Prostate gland (tissue), 2 donors: ENCODE data around the gene FEZF1. TPM values are rescaled to one million over a fixed set of nuclear protein-coding genes. Genes with fewer than 3 reads are reported as not detected.

Source experiments
- DNase-seq: peaks from one replicate; pipeline ENCODE4 v3.0.0-alpha.2; 2019; ENCODE audit warnings: low spot score
- H3K27ac ChIP-seq, 2 donors: fragments of 200-600 bp; sonication (generic); 2 replicates each; pipeline ENCODE4 v1.5.1; 2017 to 2019
- H3K27me3 ChIP-seq: fragments of 200-600 bp; sonication (generic); replicated peaks from 2 replicates; pipeline ENCODE4 v1.5.1; 2019; ENCODE audit not compliant: insufficient read depth
- H3K36me3 ChIP-seq, 2 donors: fragments of 200-600 bp; sonication (generic); 1 replicate in 1 of 2; 2 replicates in 1 of 2; pipeline versions ENCODE4 v1.5.1 to v1.8.1; 2017 to 2019
- H3K4me1 ChIP-seq: fragments of 200-600 bp; sonication (generic); replicated peaks from 2 replicates; pipeline ENCODE4 v1.5.1; 2019
- H3K4me3 ChIP-seq, 2 donors: fragments of 200-600 bp; sonication (generic); 2 replicates each; pipeline ENCODE4 v1.5.1; 2017 to 2019
- H3K9me3 ChIP-seq: fragments of 200-600 bp; sonication (generic); 2 replicates; pipeline ENCODE4 v1.5.1; 2017
- POLR2A ChIP-seq: fragments of 450-650 bp; IDR thresholded peaks from one replicate; pipeline ENCODE4 v1.6.1; 2016; ENCODE audit warnings: antibody characterized with exemption, mild to moderate bottlenecking
- POLR2AphosphoS5 ChIP-seq: sonication (generic); formaldehyde crosslinking; IDR thresholded peaks from one replicate; pipeline ENCODE4 v1.6.1; 2017; ENCODE audit warnings: antibody characterized with exemption
- WGBS: methylation state at CpG from one replicate; pipeline ENCODE4 v1.1.5; 2018; 5-methylcytosine and 5-hydroxymethylcytosine counted together
- intact Hi-C: fragments of 100-400 bp; cut with DNase I; formaldehyde crosslinking; loops from one replicate; pipeline ENCODE4 v1.14.2; 2022
- total RNA-seq, 2 donors: library from RNA; depleted of rRNA; stranded (reverse); fragments of >200 nt; gene quantifications; one replicate each; pipeline ENCODE4 v1.1.0, GENCODE V29; 2016
- TF ChIP-seq, protein P1 (sequence below), 4 experiments: fragments of 200-600 bp in 2 of 4; fragments of 450-650 bp in 2 of 4; sonication (generic) in 2 of 4; IDR thresholded peaks; 1 replicate in 3 of 4; 2 replicates in 1 of 4; pipeline ENCODE4 v1.5.1; 2016 to 2019; ENCODE audit warnings: antibody characterized with exemption in 4 of 4, mild to moderate bottlenecking in 2 of 4, moderate library complexity in 2 of 4

Gene FEZF1
- total RNA-seq, 2 donors from 2014 or later, result 2.6 TPM; not detected in 1

DNA sequence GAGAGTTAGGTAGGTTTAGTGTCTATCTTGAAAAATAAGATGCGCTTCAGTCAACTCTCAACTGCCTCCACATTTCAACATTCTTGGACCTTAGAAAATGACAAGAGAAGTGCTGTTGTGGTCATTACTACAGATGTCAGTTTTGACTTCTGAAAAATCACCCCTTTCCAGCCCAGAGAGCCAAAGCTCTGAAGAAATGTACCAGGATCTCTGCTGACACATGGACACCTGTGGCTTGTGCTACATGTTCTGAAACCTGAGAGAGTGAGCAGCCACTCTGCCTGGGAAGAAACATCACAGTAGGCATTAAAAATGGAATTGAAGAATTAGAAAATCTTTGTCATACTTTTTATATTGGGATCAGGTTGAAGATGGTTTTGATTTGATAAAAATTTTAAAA is 35.9 kb upstream of the FEZF1 start:
- TF ChIP-seq, protein P1, sequence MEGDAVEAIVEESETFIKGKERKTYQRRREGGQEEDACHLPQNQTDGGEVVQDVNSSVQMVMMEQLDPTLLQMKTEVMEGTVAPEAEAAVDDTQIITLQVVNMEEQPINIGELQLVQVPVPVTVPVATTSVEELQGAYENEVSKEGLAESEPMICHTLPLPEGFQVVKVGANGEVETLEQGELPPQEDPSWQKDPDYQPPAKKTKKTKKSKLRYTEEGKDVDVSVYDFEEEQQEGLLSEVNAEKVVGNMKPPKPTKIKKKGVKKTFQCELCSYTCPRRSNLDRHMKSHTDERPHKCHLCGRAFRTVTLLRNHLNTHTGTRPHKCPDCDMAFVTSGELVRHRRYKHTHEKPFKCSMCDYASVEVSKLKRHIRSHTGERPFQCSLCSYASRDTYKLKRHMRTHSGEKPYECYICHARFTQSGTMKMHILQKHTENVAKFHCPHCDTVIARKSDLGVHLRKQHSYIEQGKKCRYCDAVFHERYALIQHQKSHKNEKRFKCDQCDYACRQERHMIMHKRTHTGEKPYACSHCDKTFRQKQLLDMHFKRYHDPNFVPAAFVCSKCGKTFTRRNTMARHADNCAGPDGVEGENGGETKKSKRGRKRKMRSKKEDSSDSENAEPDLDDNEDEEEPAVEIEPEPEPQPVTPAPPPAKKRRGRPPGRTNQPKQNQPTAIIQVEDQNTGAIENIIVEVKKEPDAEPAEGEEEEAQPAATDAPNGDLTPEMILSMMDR (IDR thresholded peaks at IDR 0.05), result no peak
- TF ChIP-seq POLR2A, result no peak
- TF ChIP-seq POLR2AphosphoS5, result no peak
- Histone ChIP-seq H3K9me3 (no peaks in the 10 kb centered on the region), H3K36me3 (no peaks in the 10 kb centered on the region), H3K27ac (no peak overlapping the region), H3K27me3 (no peaks in the 10 kb centered on the region), H3K4me1 (no peaks in the 10 kb centered on the region), H3K4me3 (no peak overlapping the region)
- intact Hi-C loops, result no loop called here
- DNase-seq, result no peak
- 100% methylated on average over 1 of the region's 1 CpG for WGBS

DNA sequence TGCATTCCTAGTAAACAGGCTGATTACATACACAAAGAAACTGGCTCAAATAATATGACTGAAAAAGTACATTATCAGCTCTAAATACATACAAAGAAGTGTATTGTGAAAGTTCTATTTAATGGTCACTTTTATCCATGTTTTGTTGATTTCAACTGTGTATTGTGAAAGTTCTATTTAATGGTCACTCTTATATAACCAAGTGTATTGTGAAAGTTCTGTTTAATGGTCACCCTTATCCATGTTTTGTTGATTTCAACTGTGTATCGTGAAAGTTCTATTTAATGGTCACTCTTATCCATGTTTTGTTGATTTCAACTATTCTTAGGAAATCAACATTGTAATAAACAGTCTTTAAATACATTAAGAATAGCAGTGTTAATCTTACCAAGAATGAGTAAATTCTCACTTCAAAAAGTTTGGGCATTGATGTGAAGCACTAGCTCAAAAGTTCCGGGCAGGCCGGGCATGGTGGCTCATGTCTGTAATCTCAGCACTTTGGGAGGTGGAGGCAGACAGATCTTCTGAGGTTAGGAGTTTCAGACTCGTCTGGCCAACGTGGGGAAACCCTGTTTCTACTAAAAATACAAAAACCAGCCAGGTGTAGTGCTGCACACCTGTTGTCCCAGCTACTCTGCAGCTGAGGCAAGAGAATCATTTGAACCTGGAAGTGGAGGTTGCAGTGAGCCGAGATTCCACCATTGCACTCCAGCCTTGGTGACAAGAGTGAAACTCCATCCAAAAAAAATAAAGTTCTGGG is 34.8 kb upstream of the FEZF1 start:
- no peak overlapping the region for H3K4me3 ChIP-seq
- no peaks in the 10 kb centered on the region for H3K9me3 ChIP-seq
- no peak overlapping the region for H3K27ac ChIP-seq
- H3K4me1 ChIP-seq, result no peaks in the 10 kb centered on the region
- no peaks in the 10 kb centered on the region for H3K27me3 ChIP-seq
- intact Hi-C loops, result no loop called here
- no peaks in the 10 kb centered on the region for H3K36me3 ChIP-seq
- WGBS, result 93% methylated on average over 6 of the region's 6 CpGs
- TF ChIP-seq POLR2AphosphoS5, result no peak
- TF ChIP-seq, protein P1 (IDR thresholded peaks at IDR 0.05), result no peak
- no peak for TF ChIP-seq POLR2A
- DNase-seq, result no peak

DNA sequence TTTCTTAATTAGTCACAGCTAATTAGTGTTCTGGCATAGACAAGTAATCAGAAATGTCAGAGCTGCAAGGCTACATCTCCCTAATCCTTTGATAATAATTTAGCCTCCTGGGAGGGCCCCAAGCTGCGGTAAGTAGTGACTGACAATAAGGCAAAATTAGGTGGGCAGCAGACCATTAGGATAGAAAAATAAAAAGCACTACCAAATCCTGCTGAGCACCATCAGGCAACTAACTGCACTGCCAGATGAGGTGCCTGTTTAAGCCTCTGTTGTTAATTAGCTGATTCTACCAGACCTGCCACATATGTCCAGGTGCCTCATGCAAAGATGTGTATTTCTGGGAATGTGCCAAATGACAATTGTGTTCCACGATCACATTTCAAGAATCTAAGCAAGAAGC is 32.5 kb upstream of the FEZF1 start:
- 67% methylated on average over 2 of the region's 2 CpGs for WGBS
- Histone ChIP-seq H3K27me3 (no peaks in the 10 kb centered on the region), H3K4me3 (no peak overlapping the region), H3K4me1 (no peaks in the 10 kb centered on the region), H3K36me3 (no peaks in the 10 kb centered on the region), H3K9me3 (no peaks in the 10 kb centered on the region), H3K27ac (no peak overlapping the region)
- no peak for DNase-seq
- no peak for TF ChIP-seq POLR2AphosphoS5
- TF ChIP-seq, protein P1 (IDR thresholded peaks at IDR 0.05), result no peak
- TF ChIP-seq POLR2A, result no peak
- intact Hi-C loops, result no loop called here

DNA sequence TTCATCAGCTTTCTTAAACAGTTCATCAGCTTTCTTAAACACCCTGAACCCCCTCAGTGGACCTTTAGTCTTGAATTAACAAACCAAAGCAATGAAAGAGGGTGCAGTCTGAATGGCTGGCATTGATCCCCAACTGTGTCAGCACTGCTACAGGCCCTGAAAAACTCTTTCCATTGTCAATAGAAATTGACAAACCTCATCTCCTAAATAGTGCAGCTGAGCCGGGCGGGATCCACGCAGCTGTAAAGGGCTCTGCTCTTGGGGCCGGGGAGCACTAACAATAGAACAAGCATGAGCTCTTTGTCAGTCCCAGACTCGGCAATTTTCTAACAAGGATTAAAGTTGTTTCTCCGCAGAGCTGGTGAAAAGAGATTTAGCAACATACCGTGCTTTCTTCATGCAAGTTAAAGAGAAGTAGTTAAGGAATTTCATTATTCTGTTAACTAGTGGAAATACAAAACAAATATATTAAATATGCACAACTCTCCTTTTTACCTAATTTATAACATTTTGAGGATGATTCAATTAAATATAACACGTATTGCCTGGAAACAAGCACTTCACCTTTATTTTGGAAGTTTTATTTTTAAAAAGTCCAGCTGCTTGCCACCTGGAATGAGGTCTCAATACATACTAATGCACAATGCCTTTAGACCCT is 24.7 kb upstream of the FEZF1 start:
- TF ChIP-seq, protein P1 (IDR thresholded peaks at IDR 0.05), result no peak
- no peak for TF ChIP-seq POLR2AphosphoS5
- TF ChIP-seq POLR2A, result no peak
- H3K4me1 ChIP-seq, result no peaks in the 10 kb centered on the region
- intact Hi-C loops, result no loop called here
- 79% methylated on average over 8 of the region's 8 CpGs for WGBS
- no peaks in the 10 kb centered on the region for H3K36me3 ChIP-seq
- no peak overlapping the region for H3K27ac ChIP-seq
- no peaks in the 10 kb centered on the region for H3K27me3 ChIP-seq
- no peak overlapping the region for H3K4me3 ChIP-seq
- no peak for DNase-seq
- no peaks in the 10 kb centered on the region for H3K9me3 ChIP-seq

DNA sequence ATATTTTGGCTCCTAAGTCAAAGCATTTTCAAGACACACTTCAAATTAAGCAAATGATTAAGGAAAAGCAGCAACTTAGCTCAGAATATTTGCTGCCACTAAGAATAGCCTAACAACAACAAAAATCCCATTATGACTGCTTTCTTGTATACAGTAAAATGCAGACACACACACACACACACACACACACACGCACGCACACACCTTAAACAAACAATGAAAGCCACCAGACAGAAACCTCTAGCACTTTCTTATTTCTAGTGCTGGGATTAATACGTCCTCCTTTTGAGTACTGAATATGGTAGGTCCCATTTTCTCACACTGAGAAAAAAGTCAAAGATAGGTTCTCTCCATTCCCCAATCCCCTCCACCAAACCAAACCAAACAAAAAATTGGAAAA is 23.4 kb upstream of the FEZF1 start:
- TF ChIP-seq POLR2AphosphoS5 (no peak), POLR2A (no peak)
- TF ChIP-seq, protein P1 (IDR thresholded peaks at IDR 0.05), result no peak
- Histone ChIP-seq H3K27me3 (no peaks in the 10 kb centered on the region), H3K4me3 (no peak overlapping the region), H3K27ac (no peak overlapping the region), H3K9me3 (no peaks in the 10 kb centered on the region), H3K36me3 (no peaks in the 10 kb centered on the region), H3K4me1 (no peaks in the 10 kb centered on the region)
- intact Hi-C loops, result no loop called here
- WGBS, result 55% methylated on average over 3 of the region's 3 CpGs
- DNase-seq, result no peak
